Neural progenitor cell (in vitro differentiated cells): ENCODE measurements around the gene OAS2.

Experiments used
- EZH2 ChIP-seq: fragments of 200-600 bp; sonication (generic); IDR thresholded peaks from 2 replicates; pipeline ENCODE4 v1.6.1; 2017; ENCODE audit warnings: antibody characterized with exemption, mild to moderate bottlenecking, moderate library complexity
- TF ChIP-seq, protein P1 (sequence below): fragments of 200-600 bp; sonication (generic); IDR thresholded peaks from 2 replicates; pipeline ENCODE4 v1.5.1; 2017; ENCODE audit warnings: antibody characterized with exemption, mild to moderate bottlenecking

DNA sequence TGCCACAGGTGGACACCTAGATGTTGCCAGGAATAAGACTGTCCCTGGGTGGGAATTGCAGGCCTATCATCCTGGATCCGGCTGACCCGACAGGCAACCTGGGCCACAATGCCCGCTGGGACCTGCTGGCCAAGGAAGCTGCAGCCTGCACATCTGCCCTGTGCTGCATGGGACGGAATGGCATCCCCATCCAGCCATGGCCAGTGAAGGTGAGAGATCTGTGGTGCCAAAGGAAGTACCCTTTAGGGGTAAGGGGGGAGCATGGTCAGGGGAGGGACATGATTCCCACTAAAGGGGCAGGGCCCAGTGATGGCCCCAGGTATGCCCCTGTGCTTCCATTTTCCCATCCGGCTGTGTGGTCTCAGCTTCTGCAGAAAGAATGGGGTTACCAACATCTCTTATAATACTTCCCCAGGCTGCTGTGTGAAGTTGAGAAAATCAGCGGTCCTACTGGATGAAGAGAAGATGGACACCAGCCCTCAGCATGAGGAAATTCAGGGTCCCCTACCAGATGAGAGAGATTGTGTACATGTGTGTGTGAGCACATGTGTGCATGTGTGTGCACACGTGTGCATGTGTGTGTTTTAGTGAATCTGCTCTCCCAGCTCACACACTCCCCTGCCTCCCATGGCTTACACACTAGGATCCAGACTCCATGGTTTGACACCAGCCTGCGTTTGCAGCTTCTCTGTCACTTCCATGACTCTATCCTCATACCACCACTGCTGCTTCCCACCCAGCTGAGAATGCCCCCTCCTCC lies 8.6 kb upstream of the OAS2 start:
- no peak for TF ChIP-seq EZH2
- TF ChIP-seq, protein P1, sequence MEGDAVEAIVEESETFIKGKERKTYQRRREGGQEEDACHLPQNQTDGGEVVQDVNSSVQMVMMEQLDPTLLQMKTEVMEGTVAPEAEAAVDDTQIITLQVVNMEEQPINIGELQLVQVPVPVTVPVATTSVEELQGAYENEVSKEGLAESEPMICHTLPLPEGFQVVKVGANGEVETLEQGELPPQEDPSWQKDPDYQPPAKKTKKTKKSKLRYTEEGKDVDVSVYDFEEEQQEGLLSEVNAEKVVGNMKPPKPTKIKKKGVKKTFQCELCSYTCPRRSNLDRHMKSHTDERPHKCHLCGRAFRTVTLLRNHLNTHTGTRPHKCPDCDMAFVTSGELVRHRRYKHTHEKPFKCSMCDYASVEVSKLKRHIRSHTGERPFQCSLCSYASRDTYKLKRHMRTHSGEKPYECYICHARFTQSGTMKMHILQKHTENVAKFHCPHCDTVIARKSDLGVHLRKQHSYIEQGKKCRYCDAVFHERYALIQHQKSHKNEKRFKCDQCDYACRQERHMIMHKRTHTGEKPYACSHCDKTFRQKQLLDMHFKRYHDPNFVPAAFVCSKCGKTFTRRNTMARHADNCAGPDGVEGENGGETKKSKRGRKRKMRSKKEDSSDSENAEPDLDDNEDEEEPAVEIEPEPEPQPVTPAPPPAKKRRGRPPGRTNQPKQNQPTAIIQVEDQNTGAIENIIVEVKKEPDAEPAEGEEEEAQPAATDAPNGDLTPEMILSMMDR, result no peak
